OCI-LY7 (cell line): ENCODE data around the gene ZNF570. TPM values are rescaled to one million over a fixed set of nuclear protein-coding genes. Genes with fewer than 3 reads are reported as not detected.

ENCODE experiments used
- BruUV-seq: library from RNA; stranded (reverse); fragments of 400-500 nt; replicated peaks from 2 replicates; lab custom pipeline; 2021; lab: Mats Ljungman, UMichigan
- CTCF ChIA-PET: fragments of 300-600 bp; sonication (Branson Sonifier 250); formaldehyde crosslinking; loops from one replicate; lab custom pipeline; 2022; ENCODE audit warnings: antibody characterized with exemption; ENCODE audit not compliant: unreplicated experiment; lab: Charles Lee
- POLR2A ChIA-PET: fragments of 300-600 bp; sonication (Branson Sonifier 250); formaldehyde crosslinking; loops from one replicate; lab custom pipeline; 2022; ENCODE audit warnings: antibody characterized with exemption; lab: Charles Lee
- DNase-seq: peaks from one replicate; pipeline ENCODE4 v3.0.0-alpha.2; 2015; ENCODE audit warnings: low spot score
- H2AFZ ChIP-seq: fragments of 200-600 bp; sonication (generic), shearing (Covaris generic); 2 replicates; pipeline ENCODE4 v1.6.1; 2014; ENCODE audit warnings: mild to moderate bottlenecking, antibody characterized with exemption, low read length, moderate library complexity
- H3K27ac ChIP-seq: fragments of 200-600 bp; sonication (generic); 2 replicates; pipeline ENCODE4 v1.5.1; 2014; ENCODE audit warnings: mixed run types, low read depth, mild to moderate bottlenecking, moderate library complexity, low read length, inconsistent platforms; ENCODE audit not compliant: poor library complexity, severe bottlenecking
- H3K36me3 ChIP-seq: fragments of 200-600 bp; sonication (generic); 2 replicates; pipeline ENCODE4 v1.6.1; 2014; ENCODE audit warnings: mild to moderate bottlenecking, antibody characterized with exemption, low read length, moderate library complexity, mixed read lengths; ENCODE audit not compliant: insufficient read depth
- H3K4me1 ChIP-seq: fragments of 200-600 bp; sonication (generic); 2 replicates; pipeline ENCODE4 v1.5.1; 2014; ENCODE audit warnings: mild to moderate bottlenecking, low read length; ENCODE audit not compliant: insufficient read depth, poor library complexity, severe bottlenecking
- H3K4me2 ChIP-seq: fragments of 200-600 bp; sonication (generic); 2 replicates; pipeline ENCODE4 v1.6.1; 2014; ENCODE audit warnings: mild to moderate bottlenecking, low read length
- H3K4me3 ChIP-seq: fragments of 200-600 bp; sonication (generic); 2 replicates; pipeline ENCODE4 v1.5.1; 2014; ENCODE audit warnings: mild to moderate bottlenecking, low read depth, low read length; ENCODE audit not compliant: poor library complexity, severe bottlenecking
- H3K79me2 ChIP-seq: fragments of 200-600 bp; sonication (generic); 2 replicates; pipeline ENCODE4 v1.6.1; 2016; ENCODE audit warnings: low read depth, mild to moderate bottlenecking, low read length, moderate library complexity, mixed read lengths; ENCODE audit not compliant: insufficient read depth
- H3K9me2 ChIP-seq: fragments of 200-600 bp; sonication (generic); 2 replicates; pipeline ENCODE4 v1.6.1; 2016; ENCODE audit warnings: mild to moderate bottlenecking, low read length, mixed read lengths; ENCODE audit not compliant: insufficient read depth
- H3K9me3 ChIP-seq: fragments of 200-600 bp; sonication (generic); 2 replicates; pipeline ENCODE4 v1.6.1; 2014; ENCODE audit warnings: mild to moderate bottlenecking, mixed run types, low read length, mixed read lengths
- H4K20me1 ChIP-seq: fragments of 200-600 bp; sonication (generic); 2 replicates; pipeline ENCODE4 v1.6.1; 2014; ENCODE audit warnings: mild to moderate bottlenecking, antibody characterized with exemption, low read length, moderate library complexity, mixed read lengths; ENCODE audit not compliant: insufficient read depth
- EZH2phosphoT487 ChIP-seq: fragments of 200-600 bp; sonication (generic); IDR thresholded peaks from 2 replicates; pipeline ENCODE4 v1.6.1; 2018; ENCODE audit warnings: low read depth, borderline replicate concordance, mild to moderate bottlenecking, mixed run types, antibody characterized with exemption, low read length, moderate library complexity, mixed read lengths
- intact Hi-C: fragments of 100-400 bp; cut with micrococcal nuclease; formaldehyde crosslinking; loops from one replicate; pipeline ENCODE4 v1.10.0; 2022; ENCODE audit not compliant: unreplicated experiment
- total RNA-seq, 2 experiments: library from RNA; depleted of rRNA in 1 of 2; stranded (reverse); fragments of >200 nt in 1 of 2; shearing (Covaris generic) in 1 of 2; gene quantifications; 2 replicates each; pipeline ENCODE4 v1.2.3, GENCODE V29; 2014 to 2022
- TF ChIP-seq, protein P1 (sequence below): fragments of 200-600 bp; sonication (generic); conservative IDR thresholded peaks from 2 replicates; pipeline ENCODE4 v1.5.1; 2014; ENCODE audit warnings: mild to moderate bottlenecking, antibody characterized with exemption, low read length, moderate library complexity, mixed read lengths

ZNF570 gene
- total RNA-seq, 2 experiments from 2014 or later: 5.1 to 6.7 TPM

DNA sequence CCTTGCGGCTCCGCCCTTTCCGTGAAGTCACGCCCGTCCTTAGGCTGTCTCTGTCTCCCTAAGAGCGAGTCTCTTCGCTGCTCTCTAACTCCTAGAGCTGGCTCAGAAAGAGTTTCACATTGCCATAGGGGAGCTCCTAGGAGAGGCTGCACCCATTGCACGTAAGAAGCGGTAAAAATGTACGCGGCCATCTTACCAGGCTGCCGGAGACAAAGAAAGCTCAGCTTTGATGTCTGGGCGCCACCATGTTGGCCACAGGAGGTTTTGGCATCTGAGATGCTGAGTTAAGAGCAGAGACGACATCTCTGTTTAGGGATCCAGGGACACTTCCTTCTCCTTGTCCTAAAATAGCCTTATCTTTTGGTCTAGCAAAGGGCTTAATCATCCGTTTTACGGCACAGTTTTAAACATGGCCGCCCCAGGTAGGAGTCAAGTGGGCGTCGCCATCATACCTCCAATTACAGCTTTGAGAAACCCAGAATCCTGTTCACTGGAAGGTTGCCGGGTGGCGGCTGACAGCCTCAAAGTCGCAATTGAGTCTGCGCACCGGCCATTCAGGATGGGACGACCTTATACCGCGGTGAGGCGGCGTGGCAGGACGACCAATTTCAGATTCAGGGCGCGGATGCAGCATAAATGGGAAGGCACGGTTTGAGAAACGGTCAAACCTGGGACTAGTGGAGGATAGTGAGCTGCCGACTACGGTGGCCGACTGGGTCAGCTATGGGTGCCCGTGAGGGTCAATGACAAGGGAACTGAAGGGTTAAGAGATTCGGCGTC is 37.4 kb downstream of the ZNF570 start, which contains the start of gene ZNF793:
TSS of gene ZNF793 (plus strand) at position 553 of the 780 bp plus-strand sequence. CDS start 16,501 bp downstream, outside the sequence.
- H3K27ac ChIP-seq: no peak within 1 kb of the TSS
- no peaks in the 10 kb centered on the region for H3K79me2 ChIP-seq
- H2AFZ ChIP-seq: peak within 1 kb of the TSS; percentile 73
- ChIA-PET CTCF (no interaction called here), POLR2A (no interaction called here)
- no peaks in the 10 kb centered on the region for H3K36me3 ChIP-seq
- peak; percentile 5 for DNase-seq
- H3K4me1 ChIP-seq: no peaks in the 10 kb centered on the region
- no peaks in the 10 kb centered on the region for H4K20me1 ChIP-seq
- H3K9me3 ChIP-seq: no peaks in the 10 kb centered on the region
- H3K4me2 ChIP-seq: peak within 1 kb of the TSS; percentile 54
- no peaks in the 10 kb centered on the region for H3K9me2 ChIP-seq
- TF ChIP-seq, protein P1, sequence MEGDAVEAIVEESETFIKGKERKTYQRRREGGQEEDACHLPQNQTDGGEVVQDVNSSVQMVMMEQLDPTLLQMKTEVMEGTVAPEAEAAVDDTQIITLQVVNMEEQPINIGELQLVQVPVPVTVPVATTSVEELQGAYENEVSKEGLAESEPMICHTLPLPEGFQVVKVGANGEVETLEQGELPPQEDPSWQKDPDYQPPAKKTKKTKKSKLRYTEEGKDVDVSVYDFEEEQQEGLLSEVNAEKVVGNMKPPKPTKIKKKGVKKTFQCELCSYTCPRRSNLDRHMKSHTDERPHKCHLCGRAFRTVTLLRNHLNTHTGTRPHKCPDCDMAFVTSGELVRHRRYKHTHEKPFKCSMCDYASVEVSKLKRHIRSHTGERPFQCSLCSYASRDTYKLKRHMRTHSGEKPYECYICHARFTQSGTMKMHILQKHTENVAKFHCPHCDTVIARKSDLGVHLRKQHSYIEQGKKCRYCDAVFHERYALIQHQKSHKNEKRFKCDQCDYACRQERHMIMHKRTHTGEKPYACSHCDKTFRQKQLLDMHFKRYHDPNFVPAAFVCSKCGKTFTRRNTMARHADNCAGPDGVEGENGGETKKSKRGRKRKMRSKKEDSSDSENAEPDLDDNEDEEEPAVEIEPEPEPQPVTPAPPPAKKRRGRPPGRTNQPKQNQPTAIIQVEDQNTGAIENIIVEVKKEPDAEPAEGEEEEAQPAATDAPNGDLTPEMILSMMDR: no peak
- TF ChIP-seq EZH2phosphoT487: no peak
- no TSS peak for BruUV-seq
- intact Hi-C loops: no loop called here
- H3K4me3 ChIP-seq: peak within 1 kb of the TSS; percentile 51

DNA sequence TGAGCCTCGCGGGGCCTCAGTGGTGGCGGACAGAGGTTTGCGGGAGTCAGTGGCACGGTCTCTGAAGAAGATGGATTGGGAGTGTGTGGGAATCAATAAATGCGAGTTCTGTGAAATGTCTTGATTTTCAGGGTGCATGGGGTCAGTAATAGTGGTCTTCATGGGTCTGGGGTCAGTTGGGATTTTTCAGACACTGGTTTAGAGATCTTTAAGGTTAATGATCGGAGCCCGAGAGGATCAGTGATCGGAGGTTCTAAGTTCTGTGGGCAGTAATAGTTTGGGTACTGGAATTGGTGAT is 38.0 kb downstream of the ZNF570 start:
- Histone ChIP-seq H3K4me1 (no peaks in the 10 kb centered on the region), H4K20me1 (no peaks in the 10 kb centered on the region), H3K27ac (no peak overlapping the region), H3K9me2 (no peaks in the 10 kb centered on the region), H3K36me3 (no peaks in the 10 kb centered on the region), H3K4me2 (peak overlapping the region; percentile 54; the same call in 1 of the 2 replicates), H3K4me3 (no peak overlapping the region), H3K79me2 (no peaks in the 10 kb centered on the region), H3K9me3 (no peaks in the 10 kb centered on the region), H2AFZ (no peak overlapping the region)
- CTCF ChIA-PET: no interaction called here
- intact Hi-C loops: no loop called here
- no peak for DNase-seq
- no peak for TF ChIP-seq EZH2phosphoT487
- TF ChIP-seq, protein P1: no peak
- POLR2A ChIA-PET: no interaction called here
- no TSS peak for BruUV-seq

DNA sequence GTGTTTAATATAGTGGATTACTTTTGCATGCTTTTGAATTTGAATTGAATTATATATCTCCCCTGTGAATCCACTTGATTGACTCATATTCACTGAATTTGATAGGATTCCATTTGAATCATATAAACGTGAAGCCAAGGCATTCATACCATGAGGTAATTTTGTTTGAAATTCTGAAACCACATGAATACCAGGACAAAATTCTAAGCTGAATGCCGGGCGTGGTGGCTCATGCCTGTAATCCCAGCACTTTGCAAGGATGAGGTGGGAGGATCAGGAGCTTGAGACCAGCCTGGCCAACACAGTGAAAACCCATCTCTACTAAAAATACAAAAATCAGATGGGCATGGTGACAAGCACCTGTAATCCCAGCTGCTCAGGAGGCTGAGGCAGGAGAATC is 42.0 kb downstream of the ZNF570 start:
- Histone ChIP-seq H3K4me1 (no peaks in the 10 kb centered on the region), H4K20me1 (no peaks in the 10 kb centered on the region), H2AFZ (no peak overlapping the region), H3K9me2 (no peaks in the 10 kb centered on the region), H3K4me2 (no peak overlapping the region), H3K36me3 (no peaks in the 10 kb centered on the region), H3K9me3 (no peaks in the 10 kb centered on the region), H3K27ac (no peak overlapping the region), H3K79me2 (no peaks in the 10 kb centered on the region), H3K4me3 (no peak overlapping the region)
- BruUV-seq: no TSS peak
- TF ChIP-seq EZH2phosphoT487: no peak
- TF ChIP-seq, protein P1: no peak
- intact Hi-C loops: no loop called here
- no peak for DNase-seq
- CTCF ChIA-PET: no interaction called here
- POLR2A ChIA-PET: no interaction called here
